ENCODE results near the gene ATP5ME.

DNA sequence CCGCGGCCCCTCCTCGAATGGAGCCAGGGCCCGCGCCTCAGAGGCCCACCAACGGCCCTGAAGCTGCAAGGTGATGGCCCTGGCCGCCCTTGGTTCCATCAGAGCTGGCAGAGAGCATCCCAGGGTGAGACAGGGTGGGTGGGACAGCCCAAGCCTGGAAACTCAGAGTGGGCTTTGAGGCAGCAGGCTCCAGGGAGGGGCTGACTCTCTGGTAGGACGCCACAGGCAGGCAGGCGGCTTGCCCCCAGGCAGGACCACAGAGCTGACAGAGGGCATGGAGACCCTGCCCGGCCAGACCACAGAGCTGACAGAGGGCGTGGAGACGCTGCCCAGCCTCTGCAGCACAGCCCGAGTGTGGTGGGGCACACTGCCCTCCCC lies 5.0 kb upstream of the ATP5ME start:
- TF ChIP-seq SRF (IDR thresholded peaks at IDR 0.05; ENCODE audit: low read depth) (no peak), POLR2AphosphoS5 (IDR thresholded peaks at IDR 0.05; ENCODE audit: low read depth, low read length) (no peak), POLR2A (IDR thresholded peaks at IDR 0.05; ENCODE audit: borderline replicate concordance, extremely low read depth, insufficient read depth, insufficient read length) (no peak), SP1 (IDR thresholded peaks at IDR 0.05; ENCODE audit: low read depth) (no peak), FOSL1 (IDR thresholded peaks at IDR 0.05; ENCODE audit: low read depth) (no peak), EZH2 (IDR thresholded peaks at IDR 0.05) (no peak)
- TF ChIP-seq, protein P1, sequence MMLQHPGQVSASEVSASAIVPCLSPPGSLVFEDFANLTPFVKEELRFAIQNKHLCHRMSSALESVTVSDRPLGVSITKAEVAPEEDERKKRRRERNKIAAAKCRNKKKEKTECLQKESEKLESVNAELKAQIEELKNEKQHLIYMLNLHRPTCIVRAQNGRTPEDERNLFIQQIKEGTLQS (IDR thresholded peaks at IDR 0.05) = no peak
- TF ChIP-seq, protein P2, sequence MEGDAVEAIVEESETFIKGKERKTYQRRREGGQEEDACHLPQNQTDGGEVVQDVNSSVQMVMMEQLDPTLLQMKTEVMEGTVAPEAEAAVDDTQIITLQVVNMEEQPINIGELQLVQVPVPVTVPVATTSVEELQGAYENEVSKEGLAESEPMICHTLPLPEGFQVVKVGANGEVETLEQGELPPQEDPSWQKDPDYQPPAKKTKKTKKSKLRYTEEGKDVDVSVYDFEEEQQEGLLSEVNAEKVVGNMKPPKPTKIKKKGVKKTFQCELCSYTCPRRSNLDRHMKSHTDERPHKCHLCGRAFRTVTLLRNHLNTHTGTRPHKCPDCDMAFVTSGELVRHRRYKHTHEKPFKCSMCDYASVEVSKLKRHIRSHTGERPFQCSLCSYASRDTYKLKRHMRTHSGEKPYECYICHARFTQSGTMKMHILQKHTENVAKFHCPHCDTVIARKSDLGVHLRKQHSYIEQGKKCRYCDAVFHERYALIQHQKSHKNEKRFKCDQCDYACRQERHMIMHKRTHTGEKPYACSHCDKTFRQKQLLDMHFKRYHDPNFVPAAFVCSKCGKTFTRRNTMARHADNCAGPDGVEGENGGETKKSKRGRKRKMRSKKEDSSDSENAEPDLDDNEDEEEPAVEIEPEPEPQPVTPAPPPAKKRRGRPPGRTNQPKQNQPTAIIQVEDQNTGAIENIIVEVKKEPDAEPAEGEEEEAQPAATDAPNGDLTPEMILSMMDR (IDR thresholded peaks at IDR 0.05 in 2 of 3, conservative IDR thresholded peaks at IDR 0.05 in 1 of 3; ENCODE audit: borderline replicate concordance in 1 of 3, insufficient read depth in 1 of 3, low read depth in 2 of 3, low read length in 2 of 3) = no peak
